SKM-1 treated with dmso at 0.1 percent for 144 hours (cell line): Measurements from ENCODE around the gene MAPK8IP1.

Experiments used
- DNase-seq: peaks from one replicate; lab custom pipeline; 2025; ENCODE audit not compliant: unreplicated experiment; lab: John Stamatoyannopoulos, UW

MAPK8IP1 gene

GRCh38 chr11:45906965-45907611 lies 21.6 kb downstream of the MAPK8IP1 start, which contains the start of gene FREY1:
TSS of gene FREY1 (minus strand) at chr11:45907271. CDS start at chr11:45907245, 26 bp downstream.
- no peak for DNase-seq

DNA sequence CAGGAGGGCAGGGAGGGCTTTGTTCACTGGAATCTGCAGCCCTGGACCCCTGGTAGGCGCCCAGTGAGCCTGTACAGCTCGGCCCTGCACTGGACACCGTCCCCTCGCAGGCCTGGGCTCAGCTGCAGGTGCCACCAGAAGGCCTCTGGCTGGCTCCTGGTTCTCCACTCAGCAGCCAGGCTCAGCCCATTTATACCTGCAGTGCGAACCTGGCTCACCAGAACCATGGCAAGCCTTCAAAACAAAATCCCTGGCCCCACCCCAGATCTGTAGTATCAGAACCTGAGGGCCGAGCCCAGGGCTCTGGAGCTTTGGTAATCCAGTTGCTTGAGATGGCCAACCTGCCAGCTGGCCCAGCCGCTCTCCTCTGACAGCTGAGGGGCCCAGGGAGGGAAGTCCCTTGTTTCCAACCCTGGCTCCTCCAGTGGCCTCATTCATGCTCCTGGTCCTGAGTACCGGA lies 22.5 kb downstream of the MAPK8IP1 start:
- no peak for DNase-seq

DNA sequence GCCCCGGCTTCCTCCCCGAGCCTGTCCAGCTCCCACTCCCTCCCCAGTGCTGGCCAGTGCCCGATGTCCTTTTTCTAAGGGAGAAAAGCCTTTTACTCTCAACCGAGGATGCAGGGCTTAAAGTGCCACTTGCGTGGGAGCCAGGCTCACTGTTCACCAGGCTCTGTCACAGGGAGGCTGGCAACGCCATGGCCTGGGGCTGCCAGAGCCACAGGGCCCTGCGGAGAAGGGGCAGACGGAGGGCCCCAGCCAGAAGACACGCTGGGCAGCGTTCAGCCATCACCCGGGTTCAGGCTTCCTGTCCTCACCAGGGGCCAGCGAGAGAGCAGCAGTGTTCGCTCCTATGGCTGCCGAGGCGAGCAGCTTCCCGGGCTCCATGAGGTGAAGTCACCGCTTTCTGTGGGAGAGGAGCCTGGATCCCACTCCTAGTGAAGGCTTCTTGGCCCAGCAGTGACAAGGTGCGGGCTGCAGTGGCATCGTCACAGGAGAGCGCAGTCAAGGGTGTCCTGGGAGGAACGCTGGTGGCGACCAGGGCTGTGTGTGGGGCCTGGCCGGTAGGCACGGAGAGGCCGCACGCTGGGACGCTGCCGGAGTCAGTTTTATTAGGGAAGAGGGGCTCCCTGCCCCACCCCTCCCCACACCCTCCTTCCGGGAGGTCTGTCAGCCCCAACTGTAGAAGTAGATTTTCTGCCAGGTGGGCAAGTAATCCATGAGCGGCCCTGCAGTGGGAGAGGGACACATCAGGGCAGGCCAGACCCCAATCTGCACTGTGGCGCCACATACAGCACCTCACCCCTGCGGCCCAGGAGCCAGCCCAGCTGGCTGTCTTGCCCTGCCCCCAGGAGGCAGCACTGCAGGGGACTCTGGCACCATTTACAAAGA lies 24.4 kb downstream of the MAPK8IP1 start:
- no peak for DNase-seq

DNA sequence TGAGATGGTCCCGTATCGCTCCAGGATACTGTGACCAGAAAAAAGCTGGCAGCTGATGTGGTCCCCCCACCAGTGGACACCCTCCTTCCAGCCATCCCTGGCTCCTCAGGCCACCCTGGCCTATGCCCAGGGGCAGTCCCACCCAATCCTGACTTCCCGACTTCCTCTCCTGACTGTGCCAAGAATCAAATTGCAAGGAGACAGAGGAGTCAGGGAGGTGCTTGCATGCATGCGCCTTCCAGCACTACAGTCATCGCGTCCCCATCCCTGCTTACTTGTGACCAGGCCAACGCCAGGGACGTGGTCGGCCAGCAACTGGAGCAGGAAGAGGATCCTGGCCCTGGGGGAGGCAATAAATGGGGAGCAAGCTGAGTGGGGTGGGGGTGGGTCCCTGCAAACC lies 25.2 kb downstream of the MAPK8IP1 start:
- DNase-seq, result no peak

- no peak for DNase-seq
Measured at GRCh38 chr11:45913514-45913913, 28.1 kb downstream of the MAPK8IP1 start.

GRCh38 chr11:45913942-45914635 lies 28.6 kb downstream of the MAPK8IP1 start:
- no peak for DNase-seq

- DNase-seq, result no peak
Measured at GRCh38 chr11:45915446-45915845, 30.0 kb downstream of the MAPK8IP1 start.

- DNase-seq, result no peak
Measured at GRCh38 chr11:45917286-45917622, 31.8 kb downstream of the MAPK8IP1 start.

- DNase-seq, result peak; percentile 99
Measured at GRCh38 chr11:45917623-45918330, 32.3 kb downstream of the MAPK8IP1 start, which contains the start of gene PEX16. TSS of gene PEX16 (minus strand) at chr11:45917877. CDS start at chr11:45917811, 66 bp downstream.

DNA sequence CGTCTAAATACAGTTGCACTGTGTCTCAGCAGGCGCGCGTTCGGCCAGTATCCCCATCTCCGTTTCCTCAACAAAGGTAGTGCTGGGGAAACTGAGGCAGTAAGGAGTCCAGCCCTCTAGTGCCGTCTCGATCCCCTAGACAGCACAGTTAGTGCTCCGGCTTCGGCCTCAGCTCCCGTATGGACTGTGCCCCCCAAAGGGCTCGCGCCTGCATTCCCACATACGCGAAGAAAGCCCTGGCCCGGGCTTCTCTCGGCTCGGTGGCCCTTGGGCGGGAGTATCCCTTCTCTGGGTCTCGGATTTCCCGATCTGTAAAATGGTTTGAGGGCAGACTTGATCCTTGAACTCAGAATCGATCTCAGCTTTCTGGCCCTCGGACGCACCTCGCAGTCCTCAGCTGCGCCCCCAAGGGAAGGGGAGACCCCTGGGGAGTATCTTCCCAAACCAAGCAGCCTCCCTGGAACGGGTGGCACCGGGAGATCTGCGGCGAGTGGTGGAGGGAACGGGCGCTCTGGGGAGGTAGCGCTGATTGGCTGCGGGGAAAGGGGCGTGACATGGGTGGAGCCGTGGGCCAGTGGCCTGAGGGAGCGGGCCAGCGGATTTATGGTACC lies 33.0 kb downstream of the MAPK8IP1 start:
- DNase-seq, result peak; percentile 77

DNA sequence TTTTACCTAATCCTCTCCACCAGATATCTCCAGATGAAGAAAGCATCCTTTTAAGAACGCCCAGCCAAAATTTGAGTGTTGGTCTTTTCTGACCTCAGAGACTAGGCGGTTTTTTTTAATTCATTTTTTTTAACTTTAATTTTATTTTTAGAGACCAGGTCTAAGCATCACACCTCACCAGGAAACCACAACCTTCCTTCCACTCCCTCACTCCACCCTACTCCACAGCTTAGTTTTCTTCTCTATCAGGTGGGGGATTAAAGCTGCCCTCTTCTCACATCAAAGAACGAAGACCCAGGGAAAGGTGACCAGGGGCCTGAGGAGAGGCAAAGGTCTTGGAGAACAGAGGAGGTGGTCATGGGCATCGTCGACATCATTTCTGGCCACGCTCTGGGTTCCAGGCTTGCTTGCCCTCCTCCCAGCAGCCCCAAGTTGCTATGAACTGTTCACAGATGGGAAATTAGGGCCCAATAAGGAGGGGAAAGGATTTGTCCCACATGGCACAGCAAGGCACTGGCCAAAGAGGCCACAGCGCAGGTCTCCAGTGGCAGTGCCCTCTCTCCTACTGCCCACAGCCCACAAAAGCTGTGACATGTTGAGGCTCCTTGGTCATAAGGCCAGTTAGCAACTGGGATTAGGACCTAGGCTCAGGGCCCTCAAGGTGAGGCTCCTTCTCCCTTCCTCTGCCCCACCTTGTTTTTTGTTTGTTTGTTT lies 33.7 kb downstream of the MAPK8IP1 start:
- no peak for DNase-seq

DNA sequence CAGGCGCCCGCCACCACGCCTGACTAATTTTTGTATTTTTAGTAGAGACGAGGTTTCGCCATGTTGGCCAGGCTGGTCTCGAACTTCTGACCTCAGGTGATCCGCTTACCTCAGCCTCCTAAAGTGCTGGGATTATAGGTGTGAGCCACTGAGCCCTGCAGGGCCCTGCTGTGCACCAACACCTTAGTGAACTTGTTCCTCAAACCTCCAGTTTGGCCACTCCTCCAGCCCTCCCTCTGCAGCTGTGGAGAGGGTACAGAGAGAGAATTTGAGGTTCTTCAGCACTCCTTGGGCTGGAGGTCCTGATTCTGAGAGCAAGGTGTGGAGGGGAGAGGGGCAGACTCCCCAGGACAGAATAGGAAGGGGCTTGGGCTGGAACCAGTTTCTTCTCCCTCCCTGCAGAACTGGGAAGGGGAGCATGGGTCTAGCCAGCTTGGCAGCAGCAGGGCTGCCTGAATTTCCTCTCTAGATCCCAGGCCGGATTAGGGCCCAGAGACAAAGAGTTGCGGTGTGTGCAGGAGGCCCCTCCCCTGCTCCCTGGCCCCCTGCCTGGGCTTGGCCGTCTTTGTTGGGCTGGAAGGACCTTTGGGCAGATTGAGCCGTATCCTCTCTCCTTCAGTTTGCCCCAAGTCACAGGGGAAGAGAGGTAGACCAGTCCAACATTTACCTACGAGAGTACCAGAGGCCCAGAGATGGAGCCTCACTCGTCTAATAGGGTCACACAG lies 34.5 kb downstream of the MAPK8IP1 start:
- DNase-seq, result no peak

DNA sequence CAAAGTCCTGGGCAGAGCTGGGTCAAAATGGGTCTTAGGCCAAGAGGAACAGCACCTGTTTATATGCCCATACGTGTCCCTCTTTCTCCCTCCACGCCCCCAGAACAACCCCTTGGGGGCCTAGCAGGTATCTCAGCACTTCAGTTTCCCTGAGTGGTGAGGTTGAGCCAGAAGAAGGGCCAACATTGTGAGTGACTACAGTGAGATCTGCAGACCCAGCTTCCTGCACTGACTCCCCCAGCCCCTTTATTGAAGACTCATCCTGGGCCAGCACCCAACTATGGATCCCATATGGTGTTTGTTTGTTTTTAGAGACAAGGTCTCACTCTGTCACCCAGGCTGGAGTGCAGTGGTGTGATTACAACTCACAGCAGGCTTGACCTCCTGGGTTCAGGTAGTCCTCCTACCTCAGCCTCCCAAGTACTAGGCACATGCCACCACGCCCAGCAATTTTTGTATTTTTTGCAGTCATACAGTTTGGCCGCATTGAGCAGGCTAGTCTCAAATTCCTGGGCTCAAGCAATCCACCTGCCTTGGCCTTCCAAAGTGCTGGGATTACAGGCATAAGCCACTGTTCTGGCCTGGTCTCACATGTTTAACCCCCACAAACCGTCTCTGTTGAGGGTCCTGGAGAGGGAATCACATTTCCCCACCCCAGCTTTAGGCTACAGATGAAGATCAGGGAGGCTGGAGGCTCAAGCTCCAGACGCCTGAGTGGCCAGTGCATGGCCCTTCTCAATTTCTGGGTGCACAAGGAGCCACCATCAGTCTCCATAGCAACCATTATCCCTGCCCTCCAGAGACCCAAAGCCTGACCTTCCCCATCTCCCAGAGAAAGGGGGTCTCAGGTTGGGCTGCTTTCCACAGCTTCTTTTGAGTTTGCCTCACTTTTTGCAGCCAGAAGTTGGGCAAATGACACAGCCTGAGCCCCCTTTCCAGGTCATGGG lies 35.4 kb downstream of the MAPK8IP1 start:
- DNase-seq, result no peak

- no peak for DNase-seq
Measured at GRCh38 chr11:45921561-45922424, 36.3 kb downstream of the MAPK8IP1 start.

GRCh38 chr11:45922425-45923082 lies 37.1 kb downstream of the MAPK8IP1 start, which contains the start of gene LARGE2:
TSS of gene LARGE2 (plus strand) at chr11:45922656. CDS start at chr11:45922883, 227 bp downstream.
- DNase-seq, result no peak
